Urothelium cell line (cell line): ENCODE data around the gene RNF115.
"Not testable (repeated sequence)": the region's sequence is repeated elsewhere in the genome, so short reads cannot be mapped to it uniquely, and the experiment has no call there.

Experiments
- DNase-seq: peaks from one replicate; pipeline ENCODE4 v3.0.0; 2011; ENCODE audit warnings: low spot score, mixed read lengths
- FAIRE-seq: peaks from 2 replicates; lab custom pipeline; 2011; peaks lifted over from hg19 to GRCh38; lab: Jason Lieb, UNC

The RNF115 gene

GRCh38 chr1:145823565-145824498 lies at the start of gene RNF115, which contains the start of gene POLR3C:
Gene RNF115 (minus strand): TSS chr1:145824095. CDS start chr1:145823873, 222 bp downstream.
Gene POLR3C (plus strand): TSS chr1:145824200. CDS start chr1:145825777, 1,577 bp downstream.
- peak; percentile 91 for DNase-seq
- FAIRE-seq: no peak

- FAIRE-seq (no peak), DNase-seq (no peak)
These were observed 48.4 kb upstream of the RNF115 start for GRCh38 chr1:145871994-145872924.

GRCh38 chr1:145868232-145868631 lies 44.3 kb upstream of the RNF115 start:
- FAIRE-seq (no peak), DNase-seq (no peak)

GRCh38 chr1:145863282-145864018 lies 39.6 kb upstream of the RNF115 start:
- DNase-seq (no peak), FAIRE-seq (no peak)

- FAIRE-seq: no peak
- peak; percentile 95 for DNase-seq
These were observed 35.7 kb upstream of the RNF115 start for GRCh38 chr1:145859491-145860023.

GRCh38 chr1:145858901-145859490 lies 35.1 kb upstream of the RNF115 start, which contains the start of gene PIAS3:
Gene PIAS3 (minus strand): TSS chr1:145859081. CDS start chr1:145858990, 91 bp downstream.
- DNase-seq (peak; percentile 96), FAIRE-seq (peak; percentile 71)

- FAIRE-seq: no peak
- DNase-seq: peak; percentile 62
These were observed 34.5 kb upstream of the RNF115 start for GRCh38 chr1:145858238-145858900.

- FAIRE-seq (no peak), DNase-seq (no peak)
These were observed 33.3 kb upstream of the RNF115 start for GRCh38 chr1:145857170-145857569.

GRCh38 chr1:145855426-145855948 lies 31.6 kb upstream of the RNF115 start:
- FAIRE-seq: no peak
- no peak for DNase-seq

GRCh38 chr1:145849356-145850160 lies 25.7 kb upstream of the RNF115 start:
- DNase-seq: peak; percentile 54
- FAIRE-seq: no peak

- FAIRE-seq: no peak
- DNase-seq: no peak
These were observed 23.9 kb upstream of the RNF115 start for GRCh38 chr1:145847827-145848226.

- DNase-seq: peak; percentile 44
- FAIRE-seq: no peak
These were observed 22.3 kb upstream of the RNF115 start for GRCh38 chr1:145846201-145846612.

- no peak for FAIRE-seq
These were observed 21.7 kb upstream of the RNF115 start, which contains the start of gene NUDT17 for GRCh38 chr1:145845514-145846161. Gene NUDT17 (plus strand): TSS chr1:145845630. CDS start chr1:145845641, 11 bp downstream.

GRCh38 chr1:145845144-145845513 lies 21.2 kb upstream of the RNF115 start:
- no peak for FAIRE-seq
- DNase-seq: peak; percentile 19

More at GRCh38 chr1:145845514-145846161, 21.7 kb upstream of the RNF115 start, which contains the start of gene NUDT17:
- DNase-seq: peak; percentile 87

- DNase-seq (no peak), FAIRE-seq (no peak)
These were observed 19.1 kb upstream of the RNF115 start for GRCh38 chr1:145843031-145843430.

- FAIRE-seq (no peak), DNase-seq (no peak)
These were observed 13.8 kb upstream of the RNF115 start for GRCh38 chr1:145837656-145838055.

GRCh38 chr1:145830810-145831209 lies 6.9 kb upstream of the RNF115 start:
- DNase-seq, FAIRE-seq: not testable (repeated sequence)
